OCI-LY1 (cell line): ENCODE results near the gene JAK1.

Experiments used
- H2AFZ ChIP-seq: fragments of 200-600 bp; sonication (generic), shearing (Covaris generic); 2 replicates; pipeline ENCODE4 v1.6.0; 2014; ENCODE audit warnings: antibody characterized with exemption, mild to moderate bottlenecking, low read length
- H3F3A ChIP-seq: fragments of 200-600 bp; sonication (generic), shearing (Covaris generic); 2 replicates; pipeline ENCODE4 v1.6.0; 2014; ENCODE audit warnings: mild to moderate bottlenecking, antibody characterized with exemption, low read length, moderate library complexity; ENCODE audit not compliant: insufficient read depth
- H3K27ac ChIP-seq: fragments of 200-600 bp; sonication (generic); 2 replicates; pipeline ENCODE4 v1.5.1; 2014; ENCODE audit warnings: low read length, mixed run types, mild to moderate bottlenecking, low read depth; ENCODE audit not compliant: poor library complexity, severe bottlenecking
- H3K27me3 ChIP-seq: fragments of 200-600 bp; sonication (generic); 2 replicates; pipeline ENCODE4 v1.6.0; 2014; ENCODE audit warnings: antibody characterized with exemption, mild to moderate bottlenecking, low read length, moderate library complexity; ENCODE audit not compliant: insufficient read depth
- H3K36me3 ChIP-seq: fragments of 200-600 bp; sonication (generic); 2 replicates; pipeline ENCODE4 v1.6.1; 2014; ENCODE audit warnings: mild to moderate bottlenecking, antibody characterized with exemption, low read length, moderate library complexity, mixed read lengths; ENCODE audit not compliant: insufficient read depth
- H3K4me1 ChIP-seq: fragments of 200-600 bp; sonication (generic); 2 replicates; pipeline ENCODE4 v1.5.1; 2014; ENCODE audit warnings: mild to moderate bottlenecking, low read length, moderate library complexity; ENCODE audit not compliant: insufficient read depth, severe bottlenecking
- H3K4me2 ChIP-seq: fragments of 200-600 bp; sonication (generic), shearing (Covaris generic); 2 replicates; pipeline ENCODE4 v1.6.1; 2014; ENCODE audit warnings: low read length
- H3K4me3 ChIP-seq: fragments of 200-600 bp; sonication (generic); 2 replicates; pipeline ENCODE4 v1.5.1; 2014; ENCODE audit warnings: low read length, low read depth, mild to moderate bottlenecking, mixed read lengths; ENCODE audit not compliant: poor library complexity, severe bottlenecking
- H3K79me2 ChIP-seq: fragments of 200-600 bp; shearing (Covaris generic); 2 replicates; pipeline ENCODE4 v1.6.1; 2016; ENCODE audit warnings: mixed run types, low read length, mixed read lengths; ENCODE audit not compliant: insufficient read depth
- H3K9ac ChIP-seq: fragments of 200-600 bp; sonication (generic), shearing (Covaris generic); 2 replicates; pipeline ENCODE4 v1.6.1; 2014; ENCODE audit warnings: mild to moderate bottlenecking, low read length, mixed read lengths
- H3K9me2 ChIP-seq: fragments of 200-600 bp; sonication (generic), shearing (Covaris generic); 2 replicates; pipeline ENCODE4 v1.6.1; 2014; ENCODE audit warnings: low read depth, mild to moderate bottlenecking, low read length, mixed read lengths
- H3K9me3 ChIP-seq: fragments of 200-600 bp; shearing (Covaris generic); 2 replicates; pipeline ENCODE4 v1.6.1; 2014; ENCODE audit warnings: low read length, mixed read lengths
- H4K20me1 ChIP-seq: fragments of 200-600 bp; sonication (generic), shearing (Covaris generic); 2 replicates; pipeline ENCODE4 v1.6.0; 2016; ENCODE audit warnings: mild to moderate bottlenecking, low read length; ENCODE audit not compliant: insufficient read depth
- CTCF ChIP-seq: fragments of 200-600 bp; sonication (generic), shearing (Covaris generic); IDR thresholded peaks from 2 replicates; pipeline ENCODE4 v1.5.1; 2017; ENCODE audit warnings: mild to moderate bottlenecking, antibody characterized with exemption, low read length, moderate library complexity, mixed read lengths
- EZH2 ChIP-seq: fragments of 200-600 bp; sonication (generic), shearing (Covaris generic); IDR thresholded peaks from 2 replicates; pipeline ENCODE4 v1.8.0; 2017; ENCODE audit warnings: borderline replicate concordance, mixed run types, mild to moderate bottlenecking, antibody characterized with exemption, low read length, moderate library complexity, mixed read lengths

Gene JAK1

DNA sequence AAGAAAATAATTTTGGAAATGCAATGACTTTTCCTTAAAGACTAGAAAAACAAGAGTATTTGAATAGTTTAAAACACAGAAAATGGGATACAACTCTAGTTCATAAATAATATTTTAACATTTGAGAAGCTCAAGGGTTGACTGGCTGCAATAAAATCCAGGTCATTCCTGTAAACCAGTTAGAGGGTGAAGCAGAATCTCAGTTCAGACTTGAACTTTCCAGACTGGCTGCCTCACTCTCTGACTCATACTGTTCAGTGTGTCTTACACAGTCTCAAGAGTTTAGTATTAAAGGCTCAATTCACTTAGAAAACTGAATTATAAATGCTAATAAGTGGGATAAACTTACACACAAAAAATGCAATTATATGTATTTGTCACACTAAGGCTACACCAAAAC, 131.6 kb downstream of the JAK1 start:
- no peaks in the 10 kb centered on the region for H3K27me3 ChIP-seq
- H3K79me2 ChIP-seq: no peaks in the 10 kb centered on the region
- H3K27ac ChIP-seq: no peak overlapping the region
- H3K4me2 ChIP-seq: no peak overlapping the region
- no peak overlapping the region for H2AFZ ChIP-seq
- no peaks in the 10 kb centered on the region for H3K9me2 ChIP-seq
- no peaks in the 10 kb centered on the region for H3F3A ChIP-seq
- peaks cover 61% of the 10 kb centered on the region for H3K36me3 ChIP-seq
- no peaks in the 10 kb centered on the region for H3K9me3 ChIP-seq
- H3K4me3 ChIP-seq: no peak overlapping the region
- no peak for TF ChIP-seq EZH2
- TF ChIP-seq CTCF: no peak
- H3K4me1 ChIP-seq: no peaks in the 10 kb centered on the region
- H3K9ac ChIP-seq: no peak overlapping the region
- no peaks in the 10 kb centered on the region for H4K20me1 ChIP-seq

GRCh38 chr1:64830030-64830651, 136.2 kb downstream of the JAK1 start:
- no peaks in the 10 kb centered on the region for H3K4me1 ChIP-seq
- H3K27me3 ChIP-seq: no peaks in the 10 kb centered on the region
- no peak for TF ChIP-seq EZH2
- no peak for TF ChIP-seq CTCF
- no peaks in the 10 kb centered on the region for H3K9me2 ChIP-seq
- H3F3A ChIP-seq: no peaks in the 10 kb centered on the region
- H3K4me3 ChIP-seq: no peak overlapping the region
- no peaks in the 10 kb centered on the region for H4K20me1 ChIP-seq
- no peaks in the 10 kb centered on the region for H3K79me2 ChIP-seq
- H3K27ac ChIP-seq: no peak overlapping the region
- no peak overlapping the region for H2AFZ ChIP-seq
- no peaks in the 10 kb centered on the region for H3K9me3 ChIP-seq
- H3K4me2 ChIP-seq: no peak overlapping the region
- no peak overlapping the region for H3K9ac ChIP-seq
- peaks cover 28% of the 10 kb centered on the region for H3K36me3 ChIP-seq

- H3K79me2 ChIP-seq: no peaks in the 10 kb centered on the region
- H3K36me3 ChIP-seq: peaks cover 22% of the 10 kb centered on the region
- no peak overlapping the region for H3K4me3 ChIP-seq
- H3K4me2 ChIP-seq: no peak overlapping the region
- H3F3A ChIP-seq: no peaks in the 10 kb centered on the region
- H2AFZ ChIP-seq: no peak overlapping the region
- H3K27me3 ChIP-seq: no peaks in the 10 kb centered on the region
- TF ChIP-seq EZH2 (no peak), CTCF (no peak)
- no peak overlapping the region for H3K27ac ChIP-seq
- no peak overlapping the region for H3K9ac ChIP-seq
- no peaks in the 10 kb centered on the region for H3K4me1 ChIP-seq
- H3K9me2 ChIP-seq: no peaks in the 10 kb centered on the region
- H4K20me1 ChIP-seq: no peaks in the 10 kb centered on the region
- H3K9me3 ChIP-seq: no peaks in the 10 kb centered on the region
Measured at GRCh38 chr1:64829411-64830029, 136.8 kb downstream of the JAK1 start.
